ENCODE data around the gene MIEF1.

MIEF1 gene

DNA sequence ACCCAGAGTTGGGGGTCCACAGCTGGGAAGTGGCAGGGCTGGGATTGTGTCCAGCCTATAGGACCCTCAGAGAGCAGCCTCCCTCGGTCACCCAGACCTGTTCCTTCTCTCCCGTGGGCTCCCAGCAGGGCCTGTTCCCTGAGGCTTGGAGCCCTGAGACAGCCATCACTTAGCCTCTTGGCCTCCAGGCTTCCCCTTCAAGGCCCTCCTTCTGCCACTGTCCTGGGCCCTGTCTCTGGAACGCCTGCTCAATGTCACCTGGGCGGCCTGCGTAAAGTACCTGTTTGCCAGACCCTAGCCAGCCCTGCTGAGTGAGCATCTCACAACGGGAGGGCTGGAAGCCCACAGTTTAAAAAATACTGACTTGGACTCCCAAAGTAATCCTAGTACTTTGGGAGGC lies 38.8 kb upstream of the MIEF1 start:
- Histone ChIP-seq H3K9ac (ENCODE audit: low read length) (peak overlapping the region; percentile 55), H3K27me3 (replicated peaks; ENCODE audit: control insufficient read depth, insufficient read depth, low read length) (peaks cover 20% of the 10 kb centered on the region), H3K9me3 (ENCODE audit: control insufficient read depth, low read length) (no peaks in the 10 kb centered on the region), H3K4me1 (ENCODE audit: control insufficient read depth, insufficient read depth, low read length) (peaks cover 42% of the 10 kb centered on the region), H3K4me3 (ENCODE audit: low read length) (no peak overlapping the region), H3K36me3 (ENCODE audit: control insufficient read depth, insufficient read depth, low read length, severe bottlenecking) (no peaks in the 10 kb centered on the region)
- no peak for DNase-seq (ENCODE audit: low read depth)

DNA sequence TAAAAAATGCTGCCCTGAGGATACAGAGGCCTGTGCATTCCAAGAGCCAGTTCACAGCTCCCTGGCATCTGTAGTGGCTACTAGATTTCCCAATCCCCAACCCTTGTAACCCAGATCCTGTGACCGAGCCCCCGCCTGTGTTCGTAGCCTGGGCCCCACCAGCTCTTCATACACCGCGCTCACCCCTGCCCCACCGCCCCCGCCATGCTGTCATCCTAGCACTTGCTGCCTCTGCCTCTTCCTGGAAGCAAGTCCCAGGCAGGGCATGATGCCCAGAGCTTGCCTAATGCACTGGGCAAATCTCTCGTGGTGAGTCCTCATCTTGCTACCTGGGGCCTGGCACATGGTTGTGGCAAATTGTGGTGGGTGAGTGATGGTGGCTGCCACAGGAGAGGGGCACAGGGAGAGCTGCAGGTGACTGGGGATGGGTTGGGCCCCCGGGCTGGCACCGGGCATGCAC lies 38.1 kb upstream of the MIEF1 start:
- Histone ChIP-seq H3K9me3 (ENCODE audit: control insufficient read depth, low read length) (no peaks in the 10 kb centered on the region), H3K4me1 (ENCODE audit: control insufficient read depth, insufficient read depth, low read length) (peaks cover 42% of the 10 kb centered on the region), H3K27me3 (replicated peaks; ENCODE audit: control insufficient read depth, insufficient read depth, low read length) (peaks cover 17% of the 10 kb centered on the region), H3K36me3 (ENCODE audit: control insufficient read depth, insufficient read depth, low read length, severe bottlenecking) (no peaks in the 10 kb centered on the region), H3K9ac (ENCODE audit: low read length) (peak overlapping the region; percentile 55), H3K4me3 (ENCODE audit: low read length) (no peak overlapping the region)
- DNase-seq (ENCODE audit: low read depth) = peak; percentile 57

DNA sequence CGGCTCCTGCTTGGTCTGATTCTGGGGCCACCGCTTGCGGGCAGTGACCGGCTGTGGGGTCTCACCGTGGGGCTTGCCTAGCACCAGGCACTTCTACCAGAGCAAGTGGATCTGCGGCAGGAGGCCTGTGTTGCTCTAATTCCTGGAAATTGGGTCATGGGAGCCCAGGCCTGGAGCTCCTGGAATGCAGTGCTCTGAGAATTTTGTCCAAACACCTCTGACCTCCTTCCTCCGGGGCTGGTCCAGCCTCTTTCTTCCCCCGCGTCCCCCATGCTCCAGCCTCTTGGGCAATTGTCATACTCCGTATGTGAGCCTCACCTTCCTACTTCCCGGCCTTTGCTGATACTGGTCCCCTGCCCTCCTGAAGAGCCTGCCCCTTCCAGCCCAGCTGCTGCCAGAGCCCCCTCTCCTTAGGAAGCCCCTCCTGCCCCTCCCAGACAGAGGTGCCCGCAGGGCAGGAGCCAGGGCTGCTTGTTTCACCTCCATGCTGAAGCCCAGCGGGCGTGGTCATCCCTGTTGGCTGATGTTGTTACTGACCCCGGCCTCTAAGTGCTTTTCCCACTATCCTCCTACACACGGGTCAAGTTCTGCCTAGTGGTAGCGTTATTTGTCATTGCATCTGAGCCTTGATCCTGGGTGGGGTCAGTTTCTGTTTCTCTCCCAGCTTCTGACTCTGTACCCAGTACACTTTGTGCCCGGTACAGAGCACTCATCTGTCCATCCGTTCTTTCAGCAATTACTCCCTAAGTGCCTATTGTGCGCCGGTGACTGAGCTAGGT lies 35.7 kb upstream of the MIEF1 start:
- H3K4me1 ChIP-seq (ENCODE audit: control insufficient read depth, insufficient read depth, low read length) = peaks cover 48% of the 10 kb centered on the region
- DNase-seq (ENCODE audit: low read depth) = no peak
- H3K4me3 ChIP-seq (ENCODE audit: low read length) = no peak overlapping the region
- H3K9ac ChIP-seq (ENCODE audit: low read length) = peak overlapping the region; percentile 72
- peaks cover 14% of the 10 kb centered on the region for H3K27me3 ChIP-seq (replicated peaks; ENCODE audit: control insufficient read depth, insufficient read depth, low read length)
- no peaks in the 10 kb centered on the region for H3K9me3 ChIP-seq (ENCODE audit: control insufficient read depth, low read length)
- no peaks in the 10 kb centered on the region for H3K36me3 ChIP-seq (ENCODE audit: control insufficient read depth, insufficient read depth, low read length, severe bottlenecking)

DNA sequence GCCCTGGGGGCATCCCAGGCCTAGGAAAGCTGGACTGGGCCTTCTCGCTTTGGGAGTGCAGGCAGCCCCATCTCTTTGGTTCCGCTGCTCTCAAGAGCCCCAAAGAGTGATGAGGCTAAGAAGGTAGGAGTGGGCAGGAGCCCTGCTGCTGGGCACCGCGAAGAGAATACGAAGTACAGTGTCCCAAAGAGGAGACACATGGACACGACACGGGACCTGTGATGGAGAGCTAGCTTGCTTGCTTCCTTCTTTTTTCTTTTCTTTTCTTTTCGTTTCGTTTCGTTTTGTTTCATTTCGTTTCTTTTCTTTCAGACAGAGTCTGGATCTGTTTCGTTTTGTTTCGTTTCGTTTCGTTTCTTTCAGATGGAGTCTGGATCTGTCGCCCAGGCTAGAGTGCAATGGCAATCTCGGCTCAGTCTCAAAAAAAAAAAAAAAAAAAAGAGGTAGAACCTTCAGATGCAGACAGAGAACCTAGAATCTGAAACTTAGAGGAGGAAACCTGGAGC lies 34.6 kb upstream of the MIEF1 start:
- no peaks in the 10 kb centered on the region for H3K9me3 ChIP-seq (ENCODE audit: control insufficient read depth, low read length)
- H3K4me1 ChIP-seq (ENCODE audit: control insufficient read depth, insufficient read depth, low read length) = peaks cover 56% of the 10 kb centered on the region

DNA sequence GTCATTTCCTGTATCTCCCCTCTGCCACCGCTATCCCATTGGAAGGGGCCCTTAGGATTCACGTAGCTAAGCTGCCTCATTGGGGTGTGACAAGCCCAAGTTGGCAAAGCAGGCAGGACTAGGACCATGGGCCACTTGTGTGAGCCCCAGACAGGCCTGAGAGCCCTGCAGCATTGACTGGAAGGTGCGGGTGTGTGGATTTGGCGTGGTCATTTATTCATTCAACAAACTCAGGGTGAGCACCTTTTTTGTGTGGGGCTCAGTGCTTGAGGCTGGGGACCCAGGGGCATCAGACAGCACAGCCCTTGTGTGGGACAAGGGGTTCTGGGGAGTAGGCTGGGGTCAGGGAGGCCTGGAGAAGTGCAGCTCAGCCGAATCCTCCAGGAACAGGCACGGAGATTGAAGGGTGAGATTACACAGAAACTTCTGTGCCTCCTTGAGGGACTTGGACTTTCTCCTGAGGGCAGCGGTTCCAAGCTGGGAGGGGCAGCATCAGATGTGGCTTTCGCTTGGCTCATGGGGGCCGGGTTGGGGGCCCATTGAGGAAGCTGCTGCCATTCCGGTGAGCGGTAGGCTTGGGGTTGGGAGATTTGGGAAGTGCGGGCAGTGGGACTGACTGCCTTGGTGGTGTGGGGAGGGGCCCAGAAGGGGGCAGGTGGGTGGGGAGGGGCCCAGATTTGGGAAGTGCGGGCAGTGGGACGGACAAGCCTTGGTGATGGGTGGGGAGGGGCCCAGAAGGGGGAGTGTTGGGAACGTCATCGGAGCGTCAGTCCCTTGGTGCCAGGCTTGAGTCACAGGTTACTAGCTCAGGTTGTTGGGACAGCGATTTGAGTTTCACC lies 33.4 kb upstream of the MIEF1 start:
- Histone ChIP-seq H3K4me3 (ENCODE audit: low read length) (no peak overlapping the region), H3K4me1 (ENCODE audit: control insufficient read depth, insufficient read depth, low read length) (peaks cover 44% of the 10 kb centered on the region), H3K9ac (ENCODE audit: low read length) (no peak overlapping the region), H3K9me3 (ENCODE audit: control insufficient read depth, low read length) (no peaks in the 10 kb centered on the region), H3K27me3 (replicated peaks; ENCODE audit: control insufficient read depth, insufficient read depth, low read length) (peaks cover 14% of the 10 kb centered on the region), H3K36me3 (ENCODE audit: control insufficient read depth, insufficient read depth, low read length, severe bottlenecking) (no peaks in the 10 kb centered on the region)
- DNase-seq (ENCODE audit: low read depth) = no peak

More for the DNA sequence above, 34.6 kb upstream of the MIEF1 start:
- H3K27me3 ChIP-seq (replicated peaks; ENCODE audit: control insufficient read depth, insufficient read depth, low read length) = peaks cover 14% of the 10 kb centered on the region
- H3K4me3 ChIP-seq (ENCODE audit: low read length) = no peak overlapping the region
- H3K36me3 ChIP-seq (ENCODE audit: control insufficient read depth, insufficient read depth, low read length, severe bottlenecking) = no peaks in the 10 kb centered on the region
- DNase-seq (ENCODE audit: low read depth) = no peak
- H3K9ac ChIP-seq (ENCODE audit: low read length) = no peak overlapping the region

DNA sequence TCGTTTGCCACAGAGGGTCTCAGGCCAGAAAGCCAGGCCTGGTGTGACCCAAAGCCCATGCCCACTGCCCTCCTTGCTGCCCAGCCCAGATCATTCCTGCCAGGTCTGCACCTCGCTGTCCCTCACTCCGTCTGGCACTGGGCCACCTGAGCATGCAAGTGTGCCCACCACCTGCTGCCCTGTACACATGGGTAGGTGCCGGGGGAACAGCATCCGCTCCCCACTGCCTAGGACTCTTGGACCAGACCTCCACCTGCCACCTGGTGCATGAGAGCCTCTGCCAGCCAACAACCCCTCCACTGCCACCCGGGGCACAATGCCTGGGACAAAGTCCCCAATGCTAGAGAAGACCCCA lies 32.8 kb upstream of the MIEF1 start:
- Histone ChIP-seq H3K9ac (ENCODE audit: low read length) (no peak overlapping the region), H3K27me3 (replicated peaks; ENCODE audit: control insufficient read depth, insufficient read depth, low read length) (peaks cover 14% of the 10 kb centered on the region), H3K4me3 (ENCODE audit: low read length) (no peak overlapping the region), H3K9me3 (ENCODE audit: control insufficient read depth, low read length) (no peaks in the 10 kb centered on the region), H3K36me3 (ENCODE audit: control insufficient read depth, insufficient read depth, low read length, severe bottlenecking) (no peaks in the 10 kb centered on the region), H3K4me1 (ENCODE audit: control insufficient read depth, insufficient read depth, low read length) (peaks cover 39% of the 10 kb centered on the region)
- no peak for DNase-seq (ENCODE audit: low read depth)

DNA sequence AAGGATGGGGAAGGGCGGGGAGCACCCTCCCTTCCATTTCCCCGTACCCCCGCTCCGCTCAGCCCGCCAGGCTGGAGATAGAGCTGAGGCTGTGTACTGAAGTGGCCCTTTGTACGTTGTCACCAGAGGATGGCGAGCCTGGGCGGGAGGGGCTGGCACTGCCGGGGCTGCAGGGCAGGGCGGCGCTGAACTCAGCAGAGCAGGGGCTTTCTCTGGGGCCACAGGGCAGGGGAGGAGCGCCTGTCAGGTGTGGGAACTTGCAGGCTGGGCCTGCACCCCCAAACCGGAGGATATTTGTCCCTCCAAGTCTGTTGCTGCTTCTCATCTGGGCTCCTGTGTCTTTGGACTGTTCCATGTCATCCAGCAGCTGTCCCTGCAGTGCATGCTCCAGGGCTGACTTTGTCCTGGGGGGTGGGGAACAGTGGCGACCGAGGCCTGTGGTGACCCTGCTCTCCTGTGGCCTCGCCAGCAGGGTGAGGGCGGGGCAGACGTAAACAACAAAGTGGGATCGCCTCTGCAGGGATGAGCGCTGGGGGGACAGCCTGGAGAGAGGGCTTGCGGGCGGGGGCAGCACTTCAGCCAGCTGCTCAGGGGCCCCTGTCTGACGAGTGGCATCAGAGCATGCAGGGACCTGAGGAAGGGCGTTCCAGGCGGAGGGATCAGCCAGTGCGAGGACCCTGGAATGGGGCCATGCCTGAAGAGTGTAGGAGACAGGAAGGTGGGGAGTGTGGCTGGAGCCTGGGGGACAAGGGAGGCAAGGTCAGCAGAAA lies 32.2 kb upstream of the MIEF1 start:
- DNase-seq (ENCODE audit: low read depth) = no peak
- Histone ChIP-seq H3K36me3 (ENCODE audit: control insufficient read depth, insufficient read depth, low read length, severe bottlenecking) (no peaks in the 10 kb centered on the region), H3K9ac (ENCODE audit: low read length) (no peak overlapping the region), H3K4me1 (ENCODE audit: control insufficient read depth, insufficient read depth, low read length) (peaks cover 44% of the 10 kb centered on the region), H3K27me3 (replicated peaks; ENCODE audit: control insufficient read depth, insufficient read depth, low read length) (peaks cover 14% of the 10 kb centered on the region), H3K4me3 (ENCODE audit: low read length) (no peak overlapping the region), H3K9me3 (ENCODE audit: control insufficient read depth, low read length) (no peaks in the 10 kb centered on the region)

DNA sequence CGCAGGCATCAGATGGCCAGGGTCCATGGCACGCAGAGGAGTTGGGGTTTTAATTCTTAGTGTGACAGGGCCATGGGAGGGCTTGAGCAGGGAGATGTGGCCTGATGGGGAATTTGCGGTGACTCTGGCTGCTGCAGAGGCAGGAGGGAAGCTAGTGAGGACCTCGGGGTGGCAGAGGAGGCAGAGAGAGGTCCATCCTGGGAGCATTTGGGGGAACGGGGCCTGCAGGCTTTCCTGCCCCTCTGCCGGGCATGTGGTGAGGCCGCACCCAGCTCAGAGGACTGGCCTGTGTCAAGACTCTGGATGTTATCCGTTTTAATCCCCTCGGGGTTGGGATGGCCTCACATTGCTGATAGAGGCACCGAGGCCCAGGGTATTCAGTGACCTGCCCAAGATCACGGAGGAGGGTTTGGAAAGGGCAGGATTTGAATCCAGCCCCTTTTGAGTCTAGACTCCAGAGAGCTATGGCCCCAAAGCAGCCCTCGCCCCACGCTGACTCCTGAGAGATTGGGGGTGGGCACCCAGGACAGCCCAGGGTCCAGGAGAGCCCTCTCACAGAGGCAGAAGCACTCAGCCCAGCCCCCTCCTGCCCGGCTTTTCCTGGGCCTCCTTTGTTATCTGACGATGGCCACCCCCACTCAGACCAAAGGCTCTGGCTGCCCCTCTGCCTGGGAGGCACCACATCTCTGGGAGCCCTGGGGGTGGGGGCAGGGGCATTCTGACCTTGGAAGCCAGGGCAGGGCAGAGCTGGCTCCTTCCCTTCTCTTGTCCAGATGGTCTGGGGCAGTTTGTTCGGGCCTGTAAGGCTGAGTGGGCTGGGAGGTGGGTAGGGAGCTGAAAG lies 31.4 kb upstream of the MIEF1 start:
- DNase-seq (ENCODE audit: low read depth) = no peak
- H3K27me3 ChIP-seq (replicated peaks; ENCODE audit: control insufficient read depth, insufficient read depth, low read length) = peaks cover 14% of the 10 kb centered on the region
- no peak overlapping the region for H3K4me3 ChIP-seq (ENCODE audit: low read length)
- H3K9ac ChIP-seq (ENCODE audit: low read length) = no peak overlapping the region
- no peaks in the 10 kb centered on the region for H3K9me3 ChIP-seq (ENCODE audit: control insufficient read depth, low read length)
- H3K4me1 ChIP-seq (ENCODE audit: control insufficient read depth, insufficient read depth, low read length) = peaks cover 38% of the 10 kb centered on the region
- no peaks in the 10 kb centered on the region for H3K36me3 ChIP-seq (ENCODE audit: control insufficient read depth, insufficient read depth, low read length, severe bottlenecking)

DNA sequence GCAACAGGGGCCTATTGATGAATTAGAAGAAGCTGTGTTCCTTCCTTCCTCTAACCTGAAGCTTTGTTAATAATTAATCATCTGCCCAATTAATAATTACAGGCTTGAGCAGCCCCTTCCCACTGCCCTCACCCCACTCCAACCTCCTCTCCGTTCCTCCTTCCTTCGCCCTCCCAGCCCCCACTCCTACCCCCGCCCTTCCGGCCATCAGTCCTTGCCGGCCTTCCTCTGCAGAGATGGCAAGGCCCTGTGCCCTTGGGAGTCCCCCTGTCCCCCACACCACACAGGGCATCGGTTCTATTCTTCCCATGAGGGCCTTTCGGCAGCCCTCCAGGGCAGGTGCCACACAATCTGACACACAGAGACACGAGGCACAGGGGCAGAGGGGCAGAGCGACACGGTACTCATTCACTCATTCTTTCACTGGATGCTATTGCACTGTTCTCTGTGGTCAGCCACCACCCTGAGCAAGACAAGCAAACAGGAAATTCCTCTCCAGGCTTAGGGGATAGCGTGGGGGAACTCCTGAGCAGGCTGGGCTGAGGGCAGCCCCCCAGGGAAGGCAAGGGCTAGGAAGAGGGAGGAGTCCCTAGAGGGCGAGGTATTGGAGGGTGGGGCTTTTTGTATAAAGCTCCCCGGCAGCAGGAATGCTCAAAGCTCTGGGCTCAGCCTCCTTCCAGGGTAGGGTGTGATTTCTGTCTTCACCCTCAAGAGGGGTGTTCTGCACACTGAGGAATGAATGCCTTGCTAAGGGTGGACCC lies 30.5 kb upstream of the MIEF1 start:
- peaks cover 14% of the 10 kb centered on the region for H3K27me3 ChIP-seq (replicated peaks; ENCODE audit: control insufficient read depth, insufficient read depth, low read length)
- H3K4me3 ChIP-seq (ENCODE audit: low read length) = no peak overlapping the region
- H3K36me3 ChIP-seq (ENCODE audit: control insufficient read depth, insufficient read depth, low read length, severe bottlenecking) = no peaks in the 10 kb centered on the region
- peak; percentile 76 for DNase-seq (ENCODE audit: low read depth)
- no peaks in the 10 kb centered on the region for H3K9me3 ChIP-seq (ENCODE audit: control insufficient read depth, low read length)
- peaks cover 30% of the 10 kb centered on the region for H3K4me1 ChIP-seq (ENCODE audit: control insufficient read depth, insufficient read depth, low read length)
- H3K9ac ChIP-seq (ENCODE audit: low read length) = no peak overlapping the region
